Body of pancreas (tissue), 4 donors: ENCODE data around the gene CNTRL.

Experiments used
- CTCF ChIP-seq, 7 experiments: fragments of 450-650 bp in 4 of 7; fragments of 200-600 bp in 3 of 7; sonication (generic) in 3 of 7; IDR thresholded peaks; one replicate each; pipeline ENCODE4 v1.5.1; 2016 to 2019; ENCODE audit warnings: antibody characterized with exemption in 7 of 7
- POLR2A ChIP-seq, 3 donors: fragments of 450-650 bp; IDR thresholded peaks; one replicate each; pipeline ENCODE4 v1.6.1; 2016; ENCODE audit warnings: antibody characterized with exemption in 3 of 3, mild to moderate bottlenecking in 2 of 3

- TF ChIP-seq CTCF (IDR thresholded peaks at IDR 0.05) (no peak), POLR2A (IDR thresholded peaks at IDR 0.05) (no peak)
These were observed 65.4 kb downstream of the CNTRL start for GRCh38 chr9:121140162-121140561.
